Left ventricle myocardium superior (tissue), 1 donor: ENCODE measurements around the gene DDAH1. TPM values are rescaled to one million over a fixed set of nuclear protein-coding genes. Genes with fewer than 3 reads are reported as not detected.

Experiments used
- total RNA-seq: library from RNA; stranded (reverse); fragmentation: NEBNext Ultra II Directional; extraction: Animal tissue kit (Norgen Biotek cat#: 25700); gene quantifications from one replicate; pipeline ENCODE4 v1.2.1, GENCODE V29; 2021
- donor health status: DM: no; HTN: yes; CAD: no; lungs with severe emphysema.

The DDAH1 gene
- total RNA-seq, 1 donor from 2014 or later: 4.1 TPM

Other genes starting within 250 kb of the DDAH1 start
- gene C1orf52, start 205.5 kb downstream of the DDAH1 start, total RNA-seq: 18.7 TPM
- 8.4 TPM for gene BCL10, start 188.5 kb downstream of the DDAH1 start, total RNA-seq
- 32.6 TPM for gene CCN1, start 115.6 kb upstream of the DDAH1 start, total RNA-seq
- 10.5 TPM for gene ZNHIT6, start 243.3 kb upstream of the DDAH1 start, total RNA-seq